ENCODE measurements around the gene SH2D3A.

DNA sequence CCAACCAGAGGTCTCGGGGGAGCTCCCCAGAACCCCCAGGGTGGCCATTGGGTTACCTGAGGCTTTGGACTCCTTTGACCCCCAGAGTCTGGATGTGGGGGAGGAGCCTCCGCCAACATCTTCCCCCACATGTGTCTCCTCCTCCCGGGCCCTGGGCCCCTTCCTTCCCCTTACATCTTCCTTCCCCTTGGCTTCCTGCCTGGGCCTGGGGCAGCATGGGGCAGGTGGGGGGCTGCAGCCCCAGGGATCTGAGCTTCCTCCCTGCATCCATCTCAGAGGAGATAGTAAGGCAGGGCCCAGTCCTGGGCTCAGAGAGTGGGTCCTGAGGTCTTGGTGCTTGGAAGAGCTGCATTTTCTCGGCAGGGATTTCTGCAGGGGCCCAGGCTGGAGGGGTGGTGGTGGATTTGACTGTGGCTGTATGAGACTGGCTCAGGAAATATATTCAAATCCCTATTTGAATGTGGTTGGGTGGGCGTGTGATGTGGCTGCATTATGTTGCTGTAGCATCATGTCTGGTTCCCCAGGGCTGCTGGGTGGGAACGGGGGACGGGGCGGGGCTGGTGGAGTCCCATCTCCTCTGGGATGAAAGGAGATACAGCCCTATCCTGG lies 6.2 kb upstream of the SH2D3A start:
- TF ChIP-seq CTCF (conservative IDR thresholded peaks at IDR 0.05; ENCODE audit: low read depth, low read length) (no peak), POLR2A (IDR thresholded peaks at IDR 0.05; ENCODE audit: low read depth, low read length) (no peak), RAD21 (IDR thresholded peaks at IDR 0.05; ENCODE audit: low read length) (no peak), CEBPB (IDR thresholded peaks at IDR 0.05; ENCODE audit: low read depth, low read length) (no peak), RFX5 (IDR thresholded peaks at IDR 0.05; ENCODE audit: low read depth, low read length) (no peak), RCOR1 (IDR thresholded peaks at IDR 0.05; ENCODE audit: insufficient replicate concordance, low read length) (no peak), MAZ (IDR thresholded peaks at IDR 0.05; ENCODE audit: borderline replicate concordance, low read depth, low read length) (no peak), MAFK (IDR thresholded peaks at IDR 0.05; ENCODE audit: low read depth, low read length) (no peak), SMC3 (IDR thresholded peaks at IDR 0.05; ENCODE audit: low read depth, low read length) (no peak), USF2 (IDR thresholded peaks at IDR 0.05; ENCODE audit: low read depth, low read length) (no peak), BHLHE40 (IDR thresholded peaks at IDR 0.05; ENCODE audit: low read depth, low read length) (no peak), NFE2L2 (IDR thresholded peaks at IDR 0.05; ENCODE audit: low read depth, low read length) (no peak), MXI1 (IDR thresholded peaks at IDR 0.05; ENCODE audit: borderline replicate concordance, low read depth, low read length) (no peak)
- TF ChIP-seq, protein P1, sequence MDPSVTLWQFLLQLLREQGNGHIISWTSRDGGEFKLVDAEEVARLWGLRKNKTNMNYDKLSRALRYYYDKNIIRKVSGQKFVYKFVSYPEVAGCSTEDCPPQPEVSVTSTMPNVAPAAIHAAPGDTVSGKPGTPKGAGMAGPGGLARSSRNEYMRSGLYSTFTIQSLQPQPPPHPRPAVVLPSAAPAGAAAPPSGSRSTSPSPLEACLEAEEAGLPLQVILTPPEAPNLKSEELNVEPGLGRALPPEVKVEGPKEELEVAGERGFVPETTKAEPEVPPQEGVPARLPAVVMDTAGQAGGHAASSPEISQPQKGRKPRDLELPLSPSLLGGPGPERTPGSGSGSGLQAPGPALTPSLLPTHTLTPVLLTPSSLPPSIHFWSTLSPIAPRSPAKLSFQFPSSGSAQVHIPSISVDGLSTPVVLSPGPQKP (IDR thresholded peaks at IDR 0.05; ENCODE audit: borderline replicate concordance, low read depth, low read length) = no peak

Data from IMR-90 (cell line).